ENCODE measurements around the gene HERPUD2. TPM values are rescaled to one million over a fixed set of nuclear protein-coding genes. Genes with fewer than 3 reads are reported as not detected.
A peak's percentile ranks its signal among the peaks of the same experiment; 100 is the strongest.

HERPUD2 gene
- total RNA-seq, 4 donors from 2014 or later = 20.2 to 32.4 (median 27.5) TPM

- H3K4me1 ChIP-seq = peaks cover 0 to 14% (median 0%) of the 10 kb centered on the region in 3 donors
- no peaks in the 10 kb centered on the region for H3K36me3 ChIP-seq
- no peak for DNase-seq
- no peak overlapping the region for H3K4me3 ChIP-seq
- no peaks in the 10 kb centered on the region for H3K9me3 ChIP-seq
- H3K27ac ChIP-seq = no peak overlapping the region
- no peaks in the 10 kb centered on the region for H3K27me3 ChIP-seq
- intact Hi-C loops (cut with DNase I) = no loop called here
- no peak for TF ChIP-seq POLR2A (IDR thresholded peaks at IDR 0.05)
- TF ChIP-seq CTCF (IDR thresholded peaks at IDR 0.05) = no peak
Observed at GRCh38 chr7:35720849-35721248, 25.9 kb upstream of the HERPUD2 start.

- Histone ChIP-seq H3K27me3 (no peaks in the 10 kb centered on the region), H3K36me3 (no peaks in the 10 kb centered on the region), H3K9me3 (no peaks in the 10 kb centered on the region), H3K27ac (no peak overlapping the region), H3K4me3 (no peak overlapping the region), H3K4me1 (peaks cover 0 to 20% (median 0%) of the 10 kb centered on the region in 3 donors)
- 94% methylated on average over 1 of the region's 1 CpG for WGBS, 2 donors
- TF ChIP-seq POLR2A (IDR thresholded peaks at IDR 0.05) (no peak), CTCF (IDR thresholded peaks at IDR 0.05) (no peak)
- intact Hi-C loops (cut with DNase I) = no loop called here
- DNase-seq = no peak
Observed at GRCh38 chr7:35720032-35720431, 25.1 kb upstream of the HERPUD2 start.

GRCh38 chr7:35718047-35718446 is 23.1 kb upstream of the HERPUD2 start:
- no peaks in the 10 kb centered on the region for H3K9me3 ChIP-seq
- DNase-seq = no peak
- H3K27ac ChIP-seq = no peak overlapping the region
- no peak overlapping the region for H3K4me3 ChIP-seq
- intact Hi-C loops (cut with DNase I) = no loop called here
- no peaks in the 10 kb centered on the region for H3K36me3 ChIP-seq
- peaks cover 0 to 29% (median 0%) of the 10 kb centered on the region in 3 donors for H3K4me1 ChIP-seq
- TF ChIP-seq CTCF (IDR thresholded peaks at IDR 0.05) (no peak), POLR2A (IDR thresholded peaks at IDR 0.05) (no peak)
- H3K27me3 ChIP-seq = no peaks in the 10 kb centered on the region
- 75 to 88% methylated on average over 1 of the region's 1 CpG for WGBS, 2 donors

- H3K27me3 ChIP-seq = no peaks in the 10 kb centered on the region
- peaks cover 0 to 29% (median 0%) of the 10 kb centered on the region in 3 donors for H3K4me1 ChIP-seq
- no peak for DNase-seq
- TF ChIP-seq CTCF (IDR thresholded peaks at IDR 0.05) (no peak), POLR2A (IDR thresholded peaks at IDR 0.05) (no peak)
- H3K36me3 ChIP-seq = no peaks in the 10 kb centered on the region
- 86 to 95% methylated on average over 6 of the region's 6 CpGs for WGBS, 2 donors
- no peak overlapping the region for H3K27ac ChIP-seq
- no peaks in the 10 kb centered on the region for H3K9me3 ChIP-seq
- H3K4me3 ChIP-seq = no peak overlapping the region
- intact Hi-C loops (cut with DNase I) = no loop called here
Observed at GRCh38 chr7:35717516-35717915, 22.6 kb upstream of the HERPUD2 start.

- peaks cover 0 to 29% (median 0%) of the 10 kb centered on the region in 3 donors for H3K4me1 ChIP-seq
- WGBS, 2 donors = 0 to 67% methylated on average over 1 of the region's 1 CpG
- no peaks in the 10 kb centered on the region for H3K9me3 ChIP-seq
- H3K36me3 ChIP-seq = no peaks in the 10 kb centered on the region
- no peak for TF ChIP-seq POLR2A (IDR thresholded peaks at IDR 0.05)
- TF ChIP-seq CTCF (IDR thresholded peaks at IDR 0.05) = no peak
- peak overlapping the region in 1 of 4 donors; percentile 29 for H3K27ac ChIP-seq
- no peaks in the 10 kb centered on the region for H3K27me3 ChIP-seq
- DNase-seq = no peak
- H3K4me3 ChIP-seq = peak overlapping the region in 1 of 4 donors; percentile 48
- intact Hi-C loops (cut with DNase I) = no loop called here
Observed at GRCh38 chr7:35717013-35717412, 22.1 kb upstream of the HERPUD2 start.
